ENCODE measurements around the gene SLX9. TPM values are rescaled to one million over a fixed set of nuclear protein-coding genes. Genes with fewer than 3 reads are reported as not detected.

Gene SLX9
- total and polyA plus RNA-seq, 10 donors: 6.1 to 35.4 (median 27.0) TPM

- TF ChIP-seq, protein P1, sequence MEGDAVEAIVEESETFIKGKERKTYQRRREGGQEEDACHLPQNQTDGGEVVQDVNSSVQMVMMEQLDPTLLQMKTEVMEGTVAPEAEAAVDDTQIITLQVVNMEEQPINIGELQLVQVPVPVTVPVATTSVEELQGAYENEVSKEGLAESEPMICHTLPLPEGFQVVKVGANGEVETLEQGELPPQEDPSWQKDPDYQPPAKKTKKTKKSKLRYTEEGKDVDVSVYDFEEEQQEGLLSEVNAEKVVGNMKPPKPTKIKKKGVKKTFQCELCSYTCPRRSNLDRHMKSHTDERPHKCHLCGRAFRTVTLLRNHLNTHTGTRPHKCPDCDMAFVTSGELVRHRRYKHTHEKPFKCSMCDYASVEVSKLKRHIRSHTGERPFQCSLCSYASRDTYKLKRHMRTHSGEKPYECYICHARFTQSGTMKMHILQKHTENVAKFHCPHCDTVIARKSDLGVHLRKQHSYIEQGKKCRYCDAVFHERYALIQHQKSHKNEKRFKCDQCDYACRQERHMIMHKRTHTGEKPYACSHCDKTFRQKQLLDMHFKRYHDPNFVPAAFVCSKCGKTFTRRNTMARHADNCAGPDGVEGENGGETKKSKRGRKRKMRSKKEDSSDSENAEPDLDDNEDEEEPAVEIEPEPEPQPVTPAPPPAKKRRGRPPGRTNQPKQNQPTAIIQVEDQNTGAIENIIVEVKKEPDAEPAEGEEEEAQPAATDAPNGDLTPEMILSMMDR (IDR thresholded peaks at IDR 0.05 in 8 of 11, conservative IDR thresholded peaks at IDR 0.05 in 3 of 11): no peak
- no peak for TF ChIP-seq POLR2AphosphoS5 (IDR thresholded peaks at IDR 0.05)
- no peak for TF ChIP-seq POLR2A (IDR thresholded peaks at IDR 0.05)
- H3K4me3 ChIP-seq: no peak overlapping the region
- intact Hi-C loops (cut with DNase I; ENCODE audit: low total_unique reads): no loop called here
- H3K4me1 ChIP-seq: peaks cover 21 to 95% (median 53%) of the 10 kb centered on the region in 6 donors
- 89 to 95% (median 90%) methylated on average over 12 of the region's 12 CpGs for WGBS, 5 donors
- H3K36me3 ChIP-seq: peaks cover 0 to 76% (median 13%) of the 10 kb centered on the region in 6 donors
- peak; percentile 72 for DNase-seq
- no peaks in the 10 kb centered on the region for H3K9me3 ChIP-seq
- no peak overlapping the region for H3K27ac ChIP-seq
- no peaks in the 10 kb centered on the region for H3K27me3 ChIP-seq (replicated peaks in 1 of 7)
Measured at GRCh38 chr21:44964381-44964780, 24.6 kb downstream of the SLX9 start.

GRCh38 chr21:44965251-44966022 lies 25.6 kb downstream of the SLX9 start:
- DNase-seq: peak; percentile 71
- H3K4me3 ChIP-seq: peak overlapping the region in 1 of 8 donors; percentile 59
- TF ChIP-seq, protein P1 (IDR thresholded peaks at IDR 0.05 in 8 of 11, conservative IDR thresholded peaks at IDR 0.05 in 3 of 11): no peak
- TF ChIP-seq POLR2AphosphoS5 (IDR thresholded peaks at IDR 0.05): peak in 2 of 3 donors; percentile 13 to 14
- intact Hi-C loops (cut with DNase I; ENCODE audit: low total_unique reads): no loop called here
- peak overlapping the region in 5 of 8 donors; percentile 22 to 93 (median 88) for H3K27ac ChIP-seq
- H3K27me3 ChIP-seq (replicated peaks in 1 of 7): no peaks in the 10 kb centered on the region
- no peaks in the 10 kb centered on the region for H3K9me3 ChIP-seq
- WGBS, 5 donors: 60 to 74% (median 69%) methylated on average over 17 of the region's 17 CpGs
- peaks cover 0 to 76% (median 3%) of the 10 kb centered on the region in 6 donors for H3K36me3 ChIP-seq
- peaks cover 28 to 95% (median 57%) of the 10 kb centered on the region in 6 donors for H3K4me1 ChIP-seq

DNA sequence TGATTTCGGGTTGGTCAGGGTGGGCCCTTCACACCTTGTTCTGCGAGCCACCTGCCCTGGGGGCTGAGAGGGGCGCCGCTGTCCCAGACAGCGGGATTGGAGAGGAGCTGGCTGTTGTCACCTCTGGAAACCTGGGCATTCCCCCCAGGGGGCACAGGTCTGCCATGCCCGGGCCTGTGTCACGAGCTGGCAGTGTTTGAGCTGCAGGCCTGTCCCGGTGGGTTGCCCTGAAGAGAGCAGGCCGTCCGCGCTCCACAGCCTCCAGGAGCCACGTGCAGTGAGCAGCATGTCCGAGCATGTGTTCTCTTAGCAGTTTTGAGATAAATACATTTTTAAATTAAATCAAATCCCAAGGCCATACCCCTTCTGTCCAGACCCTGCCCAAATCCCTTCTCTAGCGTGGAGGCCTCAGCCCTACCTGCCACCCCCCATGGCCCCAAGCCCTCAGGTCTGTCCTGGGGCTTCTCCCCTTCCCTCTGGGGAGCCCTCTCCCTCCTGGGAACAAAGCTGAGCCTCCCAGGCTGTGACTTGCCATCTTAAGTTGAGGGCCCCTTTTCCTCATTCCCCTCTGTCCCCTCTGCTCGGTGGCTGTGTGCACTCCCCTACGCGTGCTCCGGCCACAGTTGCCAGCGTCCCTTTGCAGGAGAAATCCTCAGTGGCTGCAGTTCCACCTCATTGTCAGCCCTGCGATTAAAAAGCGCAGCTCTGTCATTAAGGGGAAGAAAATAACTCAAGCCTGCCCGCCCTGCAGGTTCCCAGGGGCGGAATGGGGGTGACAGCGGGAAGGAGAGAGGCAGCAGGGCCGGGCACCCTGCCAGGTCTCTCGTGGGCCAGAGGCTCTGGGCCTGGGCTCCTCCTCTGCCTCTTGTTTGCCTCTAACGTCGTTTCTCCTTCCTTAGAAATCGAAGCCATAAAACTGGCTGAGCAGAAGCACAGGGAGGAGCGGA lies 26.6 kb downstream of the SLX9 start:
- Histone ChIP-seq H3K36me3 (peaks cover 0 to 73% (median 0%) of the 10 kb centered on the region in 6 donors), H3K4me1 (peaks cover 31 to 96% (median 65%) of the 10 kb centered on the region in 6 donors), H3K4me3 (peak overlapping the region in 2 of 8 donors; percentile 22 to 59), H3K27me3 (replicated peaks in 1 of 7) (no peaks in the 10 kb centered on the region), H3K27ac (peak overlapping the region in 7 of 8 donors; percentile 72 to 93 (median 87)), H3K9me3 (no peaks in the 10 kb centered on the region)
- 70 to 83% (median 75%) methylated on average over 25 to 30 of the region's 30 CpGs for WGBS, 5 donors
- DNase-seq: no peak
- TF ChIP-seq POLR2A (IDR thresholded peaks at IDR 0.05): no peak
- TF ChIP-seq, protein P1 (IDR thresholded peaks at IDR 0.05 in 8 of 11, conservative IDR thresholded peaks at IDR 0.05 in 3 of 11): no peak
- peak in 2 of 3 donors; percentile 35 to 44 for TF ChIP-seq POLR2AphosphoS5 (IDR thresholded peaks at IDR 0.05)
- intact Hi-C loops (cut with DNase I; ENCODE audit: low total_unique reads): no loop called here
